ENCODE measurements around the gene S100A9.
"Not testable (repeated sequence)": the region's sequence is repeated elsewhere in the genome, so short reads cannot be mapped to it uniquely, and the experiment has no call there.

The S100A9 gene

DNA sequence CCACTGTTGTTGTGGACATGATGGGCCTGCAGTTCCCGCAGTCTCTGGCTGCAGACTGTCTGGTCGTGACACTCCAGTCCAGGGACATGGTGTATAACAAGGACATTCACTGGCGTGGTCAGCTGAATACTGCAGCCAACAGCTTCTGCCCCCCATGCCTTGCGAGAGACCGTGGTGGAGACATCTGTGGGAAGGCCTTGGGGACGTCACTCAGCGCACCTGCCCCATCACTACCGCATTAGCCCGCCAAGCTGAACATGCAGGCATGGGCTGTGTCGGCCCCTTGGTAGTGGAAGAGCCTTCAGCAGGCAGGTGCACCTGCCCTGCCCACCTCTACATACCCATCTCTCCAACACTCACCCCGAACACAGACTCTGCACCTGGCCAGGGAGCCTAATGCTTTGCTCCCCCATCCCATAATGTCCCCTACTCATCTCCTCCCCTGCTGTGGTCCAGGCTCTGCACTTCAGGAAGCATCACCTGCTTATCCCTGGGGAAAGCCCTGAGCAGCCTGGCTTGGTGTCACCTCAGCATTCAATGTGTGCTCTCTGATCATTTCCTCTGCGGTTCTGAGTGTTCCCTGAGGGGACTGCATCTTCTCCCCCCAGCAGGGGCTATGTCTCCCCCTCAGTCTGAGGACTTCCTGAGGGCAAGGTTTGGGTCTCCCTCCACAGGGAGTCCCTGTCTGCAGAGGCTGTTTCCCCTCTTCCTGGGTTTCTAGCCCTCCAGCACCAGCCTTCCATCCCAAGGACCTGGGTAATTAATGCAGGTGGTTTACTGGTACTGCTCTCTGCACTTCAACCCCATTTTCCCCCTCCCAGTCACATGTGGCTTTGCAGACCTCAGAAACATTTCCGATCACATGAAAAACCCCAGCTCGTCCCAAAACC, 12.2 kb upstream of the S100A9 start:
- FAIRE-seq = no peak

- no peak for FAIRE-seq
These were observed 11.5 kb upstream of the S100A9 start for GRCh38 chr1:153346077-153346723.

- not testable (repeated sequence) for FAIRE-seq
These were observed 10.6 kb upstream of the S100A9 start for GRCh38 chr1:153347049-153347448.

- no peak for FAIRE-seq
These were observed 9.8 kb upstream of the S100A9 start for GRCh38 chr1:153347856-153348255.

DNA sequence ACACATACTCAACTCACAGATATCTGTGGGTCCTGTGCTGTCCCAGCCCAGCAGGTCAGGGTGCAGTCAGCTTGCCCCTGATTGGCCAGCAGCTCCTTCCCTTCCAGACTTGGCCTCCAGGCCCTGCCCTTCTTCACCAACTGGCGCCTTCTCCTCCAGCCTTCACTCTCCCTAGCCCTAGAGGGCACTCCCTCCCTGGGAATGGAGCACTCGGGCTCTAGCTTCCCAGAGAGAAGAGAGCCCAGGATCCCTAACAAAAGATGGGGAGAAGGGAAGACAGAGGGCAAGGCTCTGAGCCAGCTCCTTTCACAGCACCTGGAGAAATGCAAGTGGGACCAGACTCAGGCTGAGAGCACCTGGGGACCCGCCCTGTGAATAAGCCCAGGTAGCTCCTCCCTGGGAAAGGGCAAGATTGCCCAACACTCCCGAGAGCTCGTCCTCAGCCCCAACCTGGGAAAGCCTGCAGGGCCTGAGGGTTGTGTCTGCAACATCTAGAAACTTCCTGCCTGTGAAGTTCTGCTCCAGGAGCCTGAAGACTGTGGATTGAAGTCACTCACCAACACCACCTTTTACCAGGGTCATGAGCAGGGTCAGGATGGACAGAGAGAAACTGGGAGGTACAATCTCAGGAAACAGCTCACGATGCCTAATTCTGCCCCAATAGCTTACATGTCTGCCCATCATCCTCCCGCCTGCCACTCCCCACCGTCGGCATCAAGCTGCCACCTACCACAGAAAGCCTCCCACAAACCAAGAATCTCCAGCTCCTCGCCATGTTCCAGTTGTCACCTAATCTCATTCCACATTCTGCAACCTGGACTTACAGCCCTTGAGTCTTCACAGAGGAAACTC, 8.9 kb upstream of the S100A9 start, which contains the start of gene PGLYRP4:
Gene PGLYRP4, minus strand, starts transcription at position 331 of the 852 bp plus-strand sequence. CDS start 909 bp downstream, outside the sequence.
- no peak for FAIRE-seq

GRCh38 chr1:153349363-153350320, 8.0 kb upstream of the S100A9 start:
- FAIRE-seq = no peak

- no peak for FAIRE-seq
These were observed 7.2 kb upstream of the S100A9 start for GRCh38 chr1:153350321-153350957.

- FAIRE-seq = peak; percentile 64
These were observed 5.1 kb upstream of the S100A9 start for GRCh38 chr1:153352523-153352922.

- no peak for FAIRE-seq
These were observed 4.3 kb upstream of the S100A9 start for GRCh38 chr1:153353226-153353947.

- FAIRE-seq = no peak
These were observed 3.0 kb upstream of the S100A9 start for GRCh38 chr1:153354515-153355193.

- FAIRE-seq = no peak
These were observed 2.1 kb upstream of the S100A9 start for GRCh38 chr1:153355445-153356071.

DNA sequence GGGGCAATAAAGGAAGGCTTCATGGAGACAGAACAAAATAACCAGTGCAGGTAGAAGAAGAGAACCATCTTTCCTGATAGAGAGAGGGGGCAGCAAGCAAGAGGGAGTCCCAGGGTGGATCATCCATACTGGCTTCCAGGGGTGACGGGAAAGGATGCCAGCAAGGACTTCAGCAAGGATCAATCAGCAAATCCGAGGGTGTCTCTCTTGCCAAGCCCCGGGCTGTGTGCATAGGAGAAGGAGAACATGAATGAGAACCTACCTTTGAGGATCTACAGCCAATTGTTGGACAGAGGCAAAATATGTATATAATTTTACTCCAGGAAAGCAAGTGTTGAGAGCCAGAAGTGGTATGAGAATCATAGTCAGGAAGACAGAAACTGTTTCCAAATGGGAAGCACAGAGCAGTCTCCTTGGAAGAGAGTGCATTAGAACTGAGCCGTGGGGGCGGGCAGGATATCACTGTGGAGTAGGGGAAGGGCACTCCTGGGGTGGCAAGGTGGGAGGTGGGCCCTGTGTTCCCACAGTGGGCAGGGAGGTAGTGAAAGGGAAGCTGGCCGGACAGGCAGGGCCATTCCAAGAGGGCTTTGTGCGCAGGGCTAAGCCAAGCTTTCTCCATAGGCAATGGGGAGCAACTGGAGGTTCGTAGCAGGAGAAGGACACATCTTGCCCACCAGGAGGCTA, 1.1 kb upstream of the S100A9 start:
- no peak for FAIRE-seq

DNA sequence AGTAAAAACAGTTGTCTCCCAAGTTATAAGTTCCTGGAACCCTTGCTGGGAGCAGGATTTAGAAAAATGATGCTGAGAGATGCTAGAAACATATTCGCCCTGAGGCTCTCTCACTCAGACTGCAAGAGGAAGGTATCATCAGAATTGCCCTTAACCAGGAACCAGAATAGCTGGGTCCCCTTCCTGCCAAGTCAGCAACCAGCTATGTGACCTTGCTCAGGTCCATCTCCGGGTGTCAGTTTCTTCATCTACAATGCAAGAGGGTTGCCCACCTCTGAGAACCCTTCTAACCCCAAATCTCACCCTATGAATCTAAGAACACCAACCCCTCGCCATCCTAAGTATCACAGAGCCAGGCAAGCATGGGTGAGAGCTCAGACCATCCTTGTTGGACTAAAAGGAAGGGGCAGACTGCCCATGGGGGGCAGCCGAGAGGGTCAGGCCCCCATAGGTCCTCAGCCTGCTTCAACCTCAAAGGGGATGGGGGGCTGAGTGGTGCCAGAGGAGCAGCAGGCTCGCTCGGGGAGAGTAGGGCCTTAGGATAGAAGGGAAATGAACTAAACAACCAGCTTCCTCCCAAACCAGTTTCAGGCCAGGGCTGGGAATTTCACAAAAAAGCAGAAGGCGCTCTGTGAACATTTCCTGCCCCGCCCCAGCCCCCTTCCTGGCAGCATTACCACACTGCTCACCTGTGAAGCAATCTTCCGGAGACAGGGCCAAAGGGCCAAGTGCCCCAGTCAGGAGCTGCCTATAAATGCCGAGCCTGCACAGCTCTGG, 390 bp upstream of the S100A9 start:
- FAIRE-seq = no peak

- FAIRE-seq = no peak
These were observed 979 bp downstream of the S100A9 start for GRCh38 chr1:153358691-153358975.

GRCh38 chr1:153359241-153359640, 1.6 kb downstream of the S100A9 start:
- no peak for FAIRE-seq

DNA sequence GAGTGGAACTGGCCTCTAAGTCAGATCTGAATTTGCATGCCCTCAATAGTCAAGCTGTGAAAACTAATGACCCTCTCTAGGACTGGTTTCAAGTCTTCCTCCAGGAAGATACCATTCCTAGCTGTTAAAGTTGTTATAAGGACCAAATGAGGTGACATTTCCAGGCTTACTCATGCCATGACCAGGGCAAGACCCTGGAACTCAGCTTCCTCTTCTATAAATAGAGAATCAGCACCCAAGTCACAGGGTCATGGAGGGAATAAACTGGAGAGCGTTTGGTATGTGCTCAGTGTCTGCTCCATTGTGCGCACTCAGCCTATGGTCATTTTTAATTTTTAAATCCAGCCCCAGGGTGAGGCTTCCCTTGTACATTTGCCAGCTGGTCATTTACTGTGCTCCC, 2.5 kb downstream of the S100A9 start:
- no peak for FAIRE-seq

DNA sequence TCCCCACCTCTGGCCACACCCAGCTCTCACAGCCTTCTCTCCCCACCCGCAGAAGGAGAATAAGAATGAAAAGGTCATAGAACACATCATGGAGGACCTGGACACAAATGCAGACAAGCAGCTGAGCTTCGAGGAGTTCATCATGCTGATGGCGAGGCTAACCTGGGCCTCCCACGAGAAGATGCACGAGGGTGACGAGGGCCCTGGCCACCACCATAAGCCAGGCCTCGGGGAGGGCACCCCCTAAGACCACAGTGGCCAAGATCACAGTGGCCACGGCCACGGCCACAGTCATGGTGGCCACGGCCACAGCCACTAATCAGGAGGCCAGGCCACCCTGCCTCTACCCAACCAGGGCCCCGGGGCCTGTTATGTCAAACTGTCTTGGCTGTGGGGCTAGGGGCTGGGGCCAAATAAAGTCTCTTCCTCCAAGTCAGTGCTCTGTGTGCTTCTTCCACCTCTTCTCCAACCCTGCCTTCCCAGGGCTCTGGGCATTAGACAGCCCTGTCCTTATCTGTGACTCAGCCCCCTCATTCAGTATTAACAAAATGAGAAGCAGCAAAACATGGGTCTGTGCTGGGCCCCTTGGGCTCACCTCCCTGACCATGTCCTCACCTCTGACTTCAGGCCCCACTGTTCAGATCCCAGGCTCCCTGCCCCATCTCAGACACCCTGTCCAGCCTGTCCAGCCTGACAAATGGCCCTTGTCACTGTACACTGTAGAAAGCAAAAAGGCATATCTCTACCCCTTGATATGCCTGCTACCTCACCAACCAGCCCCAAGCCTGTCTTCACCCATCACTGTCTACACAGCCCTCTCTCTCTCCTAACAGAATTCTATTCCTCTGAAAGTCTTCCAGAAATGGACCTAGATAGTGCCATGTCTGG, 3.2 kb downstream of the S100A9 start:
- FAIRE-seq = no peak

Measured in endometrium (tissue), 2 donors.